HepG2 (cell line): ENCODE measurements around the gene SMIM38. TPM values are rescaled to one million over a fixed set of nuclear protein-coding genes. Genes with fewer than 3 reads are reported as not detected.

Experiments used
- AHR ChIP-seq: IDR thresholded peaks from 2 replicates; pipeline ENCODE4 v1.6.1; 2018; ENCODE audit warnings: missing genetic modification reagents, missing compliant biosample characterization
- DNMT1 ChIP-seq: sonication (generic); formaldehyde crosslinking; IDR thresholded peaks from 2 replicates; pipeline ENCODE4 v1.5.1; 2020; ENCODE audit warnings: mild to moderate bottlenecking, missing genetic modification reagents
- GABPB1 ChIP-seq: IDR thresholded peaks from 2 replicates; pipeline ENCODE4 v1.6.1; 2016; ENCODE audit warnings: mild to moderate bottlenecking, missing genetic modification reagents, moderate library complexity, missing compliant biosample characterization
- GFI1 ChIP-seq: sonication (generic); formaldehyde crosslinking; IDR thresholded peaks from 2 replicates; pipeline ENCODE4 v1.5.0; 2020; ENCODE audit warnings: missing genetic modification reagents, mild to moderate bottlenecking, borderline replicate concordance
- KAT8 ChIP-seq: IDR thresholded peaks from 2 replicates; pipeline ENCODE4 v1.6.1; 2016; ENCODE audit warnings: missing genetic modification reagents, missing compliant biosample characterization
- MED1 ChIP-seq: sonication (generic); formaldehyde crosslinking; IDR thresholded peaks from 2 replicates; pipeline ENCODE4 v1.4.0; 2020; ENCODE audit warnings: missing genetic modification reagents
- PAWR ChIP-seq: sonication (generic); formaldehyde crosslinking; IDR thresholded peaks from 2 replicates; pipeline ENCODE4 v1.4.0; 2020; ENCODE audit warnings: missing genetic modification reagents, mild to moderate bottlenecking, borderline replicate concordance
- POGK ChIP-seq: sonication (generic); formaldehyde crosslinking; conservative IDR thresholded peaks from 2 replicates; pipeline ENCODE4 v1.8.0; 2022; ENCODE audit warnings: mild to moderate bottlenecking, moderate library complexity, missing genetic modification reagents
- RAD21 ChIP-seq: fragments of 450-650 bp; formaldehyde crosslinking; IDR thresholded peaks from 2 replicates; pipeline ENCODE4 v1.5.0; 2020; ENCODE audit warnings: mild to moderate bottlenecking
- RBFOX2 ChIP-seq: fragments of 200-400 bp; formaldehyde crosslinking; IDR thresholded peaks from 2 replicates; pipeline ENCODE4 v1.6.1; 2017; ENCODE audit warnings: low read depth, mild to moderate bottlenecking, low read length
- RBM39 ChIP-seq: fragments of 200-400 bp; formaldehyde crosslinking; IDR thresholded peaks from one replicate; pipeline ENCODE4 v1.6.1; 2018; ENCODE audit warnings: antibody characterized with exemption, mild to moderate bottlenecking, low read depth, low read length; ENCODE audit not compliant: poor library complexity, severe bottlenecking
- RCOR2 ChIP-seq: IDR thresholded peaks from 2 replicates; pipeline ENCODE4 v1.6.1; 2016; ENCODE audit warnings: missing biosample characterization, missing genetic modification reagents
- REXO4 ChIP-seq: sonication (generic); formaldehyde crosslinking; IDR thresholded peaks from 2 replicates; pipeline ENCODE4 v1.8.0; 2022; ENCODE audit warnings: missing genetic modification reagents, mild to moderate bottlenecking, borderline replicate concordance
- SALL1 ChIP-seq: sonication (generic); formaldehyde crosslinking; IDR thresholded peaks from 2 replicates; pipeline ENCODE4 v1.8.0; 2022; ENCODE audit warnings: mild to moderate bottlenecking, missing genetic modification reagents
- SNAPC4 ChIP-seq: sonication (generic); formaldehyde crosslinking; IDR thresholded peaks from 2 replicates; pipeline ENCODE4 v1.4.0; 2020; ENCODE audit warnings: mild to moderate bottlenecking, missing genetic modification reagents
- U2AF2 ChIP-seq: fragments of 200-400 bp; formaldehyde crosslinking; IDR thresholded peaks from 2 replicates; pipeline ENCODE4 v1.6.1; 2017; ENCODE audit warnings: low read depth, mild to moderate bottlenecking, low read length
- ZBTB21 ChIP-seq: sonication (generic); formaldehyde crosslinking; IDR thresholded peaks from 2 replicates; pipeline ENCODE4 v1.4.0; 2020; ENCODE audit warnings: missing genetic modification reagents
- ZC3H13 ChIP-seq: sonication (generic); formaldehyde crosslinking; IDR thresholded peaks from 2 replicates; pipeline ENCODE4 v1.8.1; 2023; ENCODE audit warnings: mild to moderate bottlenecking, missing genetic modification reagents, moderate library complexity
- ZFP37 ChIP-seq: sonication (generic); formaldehyde crosslinking; IDR thresholded peaks from 2 replicates; pipeline ENCODE4 v1.4.0; 2020; ENCODE audit warnings: missing genetic modification reagents, borderline replicate concordance
- ZFP90 ChIP-seq: sonication (generic); formaldehyde crosslinking; IDR thresholded peaks from 2 replicates; pipeline ENCODE4 v1.8.0; 2022; ENCODE audit warnings: missing genetic modification reagents, mild to moderate bottlenecking, inconsistent platforms, borderline replicate concordance
- ZGPAT ChIP-seq: IDR thresholded peaks from 2 replicates; pipeline ENCODE4 v1.6.1; 2016; ENCODE audit warnings: mild to moderate bottlenecking
- ZNF10 ChIP-seq: sonication (generic); formaldehyde crosslinking; IDR thresholded peaks from 2 replicates; pipeline ENCODE4 v1.4.0; 2020; ENCODE audit warnings: mild to moderate bottlenecking, low read depth, missing genetic modification reagents, borderline replicate concordance
- ZNF878 ChIP-seq: sonication (generic); formaldehyde crosslinking; IDR thresholded peaks from 2 replicates; pipeline ENCODE4 v1.8.1; 2023; ENCODE audit warnings: mild to moderate bottlenecking, missing genetic modification reagents, moderate library complexity
- polyA plus RNA-seq, 8 experiments: library from polyadenylated mRNA; depleted of rRNA in 3 of 8; stranded (reverse) in 7 of 8; unstranded in 1 of 8; fragments of >200 nt; fragmentation: Illumina TruSeq in 4 of 8; extraction: Trizol in 4 of 8; gene quantifications; 2 replicates each; pipeline versions ENCODE4 v1.2.1 to v1.2.3, GENCODE V29; 2011 to 2016; ENCODE audit warnings: low read depth in 4 of 8, missing spikeins in 1 of 8, mixed read lengths in 1 of 8; ENCODE audit not compliant: insufficient read depth in 1 of 8
- total RNA-seq, 5 experiments: library from RNA; depleted of rRNA; stranded (reverse); fragments of >200 nt; fragmentation: Illumina TruSeq; extraction: Trizol; gene quantifications; 2 replicates each; pipeline ENCODE4 v1.2.3, GENCODE V29; 2016; ENCODE audit warnings: low read depth in 1 of 5

Gene SMIM38
- total and polyA plus RNA-seq, 2 of the 13 experiments (the other 11 are each of a cell fraction or from before 2014, with no cell fraction given) = 0.30 to 0.40 TPM

GRCh38 chr11:69157156-69157821, 1.6 kb downstream of the SMIM38 start (continued):
- TF ChIP-seq ZBTB21 (CRISPR knock-in tag) (no peak), GABPB1 (CRISPR knock-in tag) (peak; percentile 81), GFI1 (CRISPR knock-in tag) (no peak), RAD21 (CRISPR knock-in tag) (no peak), REXO4 (no peak), PAWR (CRISPR knock-in tag) (no peak), DNMT1 (CRISPR knock-in tag) (no peak), ZNF10 (CRISPR knock-in tag) (no peak), RBM39 (peak; percentile 93), ZGPAT (CRISPR knock-in tag) (peak; percentile 65; the same call in 1 of the 2 replicates), U2AF2 (no peak), RBFOX2 (peak; percentile 78), ZFP37 (no peak), ZC3H13 (CRISPR knock-in tag) (no peak), MED1 (CRISPR knock-in tag) (peak; percentile 46; the same call in 1 of the 2 replicates), KAT8 (peak; percentile 67), ZNF878 (CRISPR knock-in tag) (0 out of 2 replicates have a peak, but pooled peaks have one; percentile 75), SNAPC4 (CRISPR knock-in tag) (no peak), ZFP90 (0 out of 2 replicates have a peak, but pooled peaks have one; percentile 40), AHR (CRISPR knock-in tag) (peak; percentile 31; the same call in 1 of the 2 replicates), SALL1 (CRISPR knock-in tag) (peak; percentile 50; the same call in 1 of the 2 replicates), RCOR2 (CRISPR knock-in tag) (peak; percentile 24; the same call in 1 of the 2 replicates), POGK (CRISPR knock-in tag) (peak; percentile 83; the same call in 1 of the 2 replicates)
